Pancreas (tissue), 10 donors: ENCODE results near the gene MRPL28. TPM values are rescaled to one million over a fixed set of nuclear protein-coding genes. Genes with fewer than 3 reads are reported as not detected.

Source experiments
- ATAC-seq, 4 donors: fragments of 200-7000 bp; cut with Tn5 transposase; one replicate each; pipeline versions ENCODE4 v1.8.0 to v1.9.1; 2020; ENCODE audit warnings: mild to moderate bottlenecking in 4 of 4, moderate library complexity in 4 of 4
- DNase-seq, 6 donors: peaks; one replicate each; pipeline ENCODE4 v3.0.0-alpha.2; 2020
- FAIRE-seq: peaks from 2 replicates; lab custom pipeline; 2012; peaks lifted over from hg19 to GRCh38; lab: Jason Lieb, UNC
- H3K27ac ChIP-seq, 4 donors: fragments of 200-600 bp; sonication (generic); 1 replicate in 3 of 4; 2 replicates in 1 of 4; pipeline versions ENCODE4 v1.5.0 to v1.8.0; 2020
- H3K27me3 ChIP-seq, 4 donors: fragments of 200-600 bp; one replicate each; pipeline ENCODE4 v1.8.0; 2021
- H3K36me3 ChIP-seq, 3 donors: fragments of 200-600 bp; sonication (generic) in 1 of 3; one replicate each; pipeline versions ENCODE4 v1.5.0 to v1.8.0; 2020 to 2021
- H3K4me1 ChIP-seq, 3 donors: fragments of 200-600 bp; one replicate each; pipeline ENCODE4 v1.8.0; 2021
- H3K4me3 ChIP-seq, 4 donors: fragments of 200-600 bp; sonication (generic) in 2 of 4; one replicate each; pipeline versions ENCODE4 v1.5.0 to v1.8.0; 2020 to 2021
- H3K9me3 ChIP-seq, 4 donors: fragments of 200-600 bp; one replicate each; pipeline ENCODE4 v1.8.0; 2021
- CTCF ChIP-seq, 4 donors: fragments of 200-600 bp; sonication (generic) in 3 of 4; IDR thresholded peaks; one replicate each; pipeline versions ENCODE4 v1.5.0 to v1.8.0; 2021; ENCODE audit warnings: antibody characterized with exemption in 4 of 4
- WGBS, 2 donors: extraction: QIAGEN DNeasy Blood & Tissue Kit; methylation state at CpG; one replicate each; pipeline ENCODE4 v1.1.7; 2013; 5-methylcytosine and 5-hydroxymethylcytosine counted together
- intact Hi-C, 3 donors: fragments of 100-400 bp; cut with DNase I; formaldehyde crosslinking; loops; one replicate each; pipeline versions ENCODE4 v1.11.1 to v1.14.2; 2022
- polyA plus RNA-seq, 2 donors: library from polyadenylated mRNA; stranded (reverse); fragments of 200-250 nt; gene quantifications; one replicate each; pipeline ENCODE4 v1.2.3, GENCODE V29; 2013
- total RNA-seq, 6 donors: library from RNA; stranded (reverse); fragmentation: NEBNext Ultra II Directional in 4 of 6; extraction: Animal tissue kit (Norgen Biotek cat#: 25700) in 4 of 6; gene quantifications; one replicate each; pipeline versions ENCODE4 v1.2.1 to v1.2.4, GENCODE V29; 2021 to 2023
- donor health status: healthy with polysubstance abuse.
- donor health status: DM: no; HTN: no; CAD: no; lungs with moderate emphysema.
- donor health status: DM: no; HTN: no; CAD: no.
- donor health status: control.
- donor health status: control.
- donor health status: Bipolar disorder and iron deficiency.
- donor health status: DM: yes; HTN: yes; CAD: no.
- donor health status: DM: no; HTN: no; CAD: no.
- donor health status: DM: no; HTN: no; CAD: no.
- donor health status: DM: yes; HTN: yes; CAD: no.

MRPL28 gene
- total and polyA plus RNA-seq, 8 donors = 9.2 to 65.4 (median 20.5) TPM

DNA sequence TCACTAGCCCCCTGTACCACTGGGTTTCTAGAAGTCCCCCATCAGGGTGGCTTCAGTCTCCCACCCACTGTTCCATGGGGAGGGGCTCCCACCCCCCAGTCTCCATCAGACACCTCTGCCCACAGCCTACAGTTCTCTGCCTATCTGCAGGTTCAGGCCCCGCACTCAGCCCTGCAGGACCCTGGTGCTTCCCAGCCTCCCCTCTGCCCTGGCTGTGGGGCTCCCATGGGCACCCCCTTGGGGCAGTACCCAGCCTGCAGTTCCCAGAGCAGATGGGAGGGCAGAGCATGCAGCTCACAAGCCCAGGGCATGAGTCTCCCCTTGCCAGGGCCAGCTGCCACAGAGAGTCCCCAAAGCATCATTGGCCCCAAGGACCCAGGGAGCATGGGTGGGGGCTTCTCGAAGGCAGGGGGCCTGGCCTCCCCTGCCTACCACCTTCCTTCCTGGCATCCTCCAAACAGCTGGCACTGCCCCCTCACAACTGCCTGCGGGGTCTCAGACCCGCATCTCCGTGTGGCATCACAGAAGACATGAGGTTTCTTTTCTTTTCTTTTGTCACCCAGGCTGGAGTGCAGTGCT lies 2.8 kb upstream of the MRPL28 start:
- FAIRE-seq = no peak
- peaks cover 0 to 11% (median 6%) of the 10 kb centered on the region in 3 donors for H3K4me1 ChIP-seq
- no peaks in the 10 kb centered on the region for H3K27me3 ChIP-seq
- H3K9me3 ChIP-seq = no peaks in the 10 kb centered on the region
- TF ChIP-seq CTCF (IDR thresholded peaks at IDR 0.05) = no peak
- ATAC-seq = no peak
- WGBS, 2 donors = 86 to 94% methylated on average over 5 of the region's 5 CpGs
- DNase-seq = peak in 2 of 6 donors; percentile 12 to 29
- peaks cover 4 to 36% (median 5%) of the 10 kb centered on the region in 3 donors for H3K36me3 ChIP-seq
- intact Hi-C loops = no loop called here
- H3K27ac ChIP-seq = no peak overlapping the region
- H3K4me3 ChIP-seq = no peak overlapping the region

DNA sequence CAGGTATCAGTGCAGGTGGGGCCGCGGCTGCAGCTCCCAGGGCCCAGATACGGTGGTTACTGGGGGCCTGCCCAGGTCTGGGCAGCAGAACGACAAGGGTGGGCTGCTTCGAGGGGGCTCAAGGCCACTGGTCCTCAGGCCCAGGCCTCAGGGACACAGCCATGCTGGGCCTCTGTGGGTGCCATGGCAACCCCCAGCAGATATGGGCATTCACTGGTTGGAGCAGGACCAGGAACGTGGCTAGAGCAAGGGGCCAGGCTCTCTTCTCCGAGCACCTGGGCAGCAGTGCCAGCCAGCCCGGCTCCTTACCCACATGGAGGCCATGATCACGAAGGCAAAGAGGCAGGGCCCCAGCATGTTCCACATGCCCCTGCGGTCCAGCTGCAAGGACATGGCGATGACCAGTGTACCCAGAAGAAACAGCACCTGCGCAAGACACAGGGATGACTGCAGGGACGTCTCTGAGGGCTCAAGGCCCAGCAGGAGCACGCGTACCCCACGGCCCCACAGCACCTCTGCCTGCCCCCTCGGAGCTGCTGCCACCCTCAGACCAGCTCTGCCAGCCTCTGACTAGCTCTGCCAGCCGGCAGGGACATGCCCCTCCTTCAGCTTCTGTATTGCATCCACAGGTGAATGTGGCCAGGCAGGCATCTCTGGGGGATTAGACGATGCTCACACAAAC lies 2.1 kb upstream of the MRPL28 start:
- Histone ChIP-seq H3K4me1 (peaks cover 0 to 11% (median 6%) of the 10 kb centered on the region in 3 donors), H3K4me3 (no peak overlapping the region), H3K9me3 (no peaks in the 10 kb centered on the region), H3K27ac (no peak overlapping the region), H3K27me3 (no peaks in the 10 kb centered on the region), H3K36me3 (peaks cover 5 to 38% (median 8%) of the 10 kb centered on the region in 3 donors)
- no peak for FAIRE-seq
- ATAC-seq = no peak
- intact Hi-C loops = no loop called here
- 78 to 82% methylated on average over 19 of the region's 19 CpGs for WGBS, 2 donors
- no peak for TF ChIP-seq CTCF (IDR thresholded peaks at IDR 0.05)
- DNase-seq = peak in 3 of 6 donors; percentile 25 to 76 (median 41)

GRCh38 chr16:371515-372301 lies 1.4 kb upstream of the MRPL28 start:
- Histone ChIP-seq H3K4me3 (no peak overlapping the region), H3K4me1 (peaks cover 0 to 11% (median 6%) of the 10 kb centered on the region in 3 donors), H3K27ac (no peak overlapping the region), H3K9me3 (no peaks in the 10 kb centered on the region), H3K27me3 (no peaks in the 10 kb centered on the region), H3K36me3 (peaks cover 5 to 31% (median 8%) of the 10 kb centered on the region in 3 donors)
- no peak for TF ChIP-seq CTCF (IDR thresholded peaks at IDR 0.05)
- peak in 4 of 6 donors; percentile 36 to 79 (median 55) for DNase-seq
- FAIRE-seq = no peak
- ATAC-seq = peak in 2 of 4 donors; percentile 6 to 7
- 81 to 84% methylated on average over 29 to 31 of the region's 31 CpGs for whole genome bisulfite sequencing, 2 donors
- intact Hi-C loops = no loop called here

GRCh38 chr16:370979-371514 lies 709 bp upstream of the MRPL28 start:
- WGBS, 2 donors = 67 to 82% methylated on average over 10 of the region's 10 CpGs
- Histone ChIP-seq H3K27ac (peak overlapping the region in 3 of 4 donors; percentile 22 to 44 (median 30)), H3K27me3 (no peaks in the 10 kb centered on the region), H3K36me3 (peaks cover 5 to 24% (median 8%) of the 10 kb centered on the region in 3 donors), H3K4me3 (no peak overlapping the region), H3K9me3 (no peaks in the 10 kb centered on the region), H3K4me1 (peaks cover 0 to 11% (median 6%) of the 10 kb centered on the region in 3 donors)
- no peak for FAIRE-seq
- ATAC-seq = peak in 3 of 4 donors; percentile 2 to 4 (median 3)
- intact Hi-C loops = no loop called here
- no peak for TF ChIP-seq CTCF (IDR thresholded peaks at IDR 0.05)
- DNase-seq = peak in 1 of 6 donors; percentile 46
